HEK293 (cell line): Measurements from ENCODE around the gene LSM7.

Experiments
- OVOL3 ChIP-seq: fragments of 450-650 bp; formaldehyde crosslinking; IDR thresholded peaks from 2 replicates; pipeline ENCODE4 v1.5.1; 2016; ENCODE audit warnings: missing biosample characterization, missing genetic modification characterization
- PRDM1 ChIP-seq: fragments of 450-650 bp; formaldehyde crosslinking; IDR thresholded peaks from 2 replicates; pipeline ENCODE4; 2016; ENCODE audit warnings: missing biosample characterization, missing genetic modification characterization
- ZNF175 ChIP-seq: fragments of 450-650 bp; formaldehyde crosslinking; IDR thresholded peaks from 2 replicates; pipeline ENCODE4 v1.5.1; 2016; ENCODE audit warnings: missing biosample characterization, missing genetic modification characterization
- ZNF529 ChIP-seq: fragments of 450-650 bp; formaldehyde crosslinking; IDR thresholded peaks from 2 replicates; pipeline ENCODE4 v1.5.1; 2017; ENCODE audit warnings: missing genetic modification characterization, missing biosample characterization; ENCODE audit not compliant: insufficient replicate concordance
- TF ChIP-seq, protein P1 (sequence below): fragments of 450-650 bp; formaldehyde crosslinking; IDR thresholded peaks from 2 replicates; pipeline ENCODE4 v1.5.1; 2016; ENCODE audit warnings: missing biosample characterization, missing genetic modification characterization
- TF ChIP-seq, protein P2 (sequence below): fragments of 450-650 bp; formaldehyde crosslinking; IDR thresholded peaks from 2 replicates; pipeline ENCODE4 v1.5.1; 2016; ENCODE audit warnings: missing biosample characterization, missing genetic modification characterization

DNA sequence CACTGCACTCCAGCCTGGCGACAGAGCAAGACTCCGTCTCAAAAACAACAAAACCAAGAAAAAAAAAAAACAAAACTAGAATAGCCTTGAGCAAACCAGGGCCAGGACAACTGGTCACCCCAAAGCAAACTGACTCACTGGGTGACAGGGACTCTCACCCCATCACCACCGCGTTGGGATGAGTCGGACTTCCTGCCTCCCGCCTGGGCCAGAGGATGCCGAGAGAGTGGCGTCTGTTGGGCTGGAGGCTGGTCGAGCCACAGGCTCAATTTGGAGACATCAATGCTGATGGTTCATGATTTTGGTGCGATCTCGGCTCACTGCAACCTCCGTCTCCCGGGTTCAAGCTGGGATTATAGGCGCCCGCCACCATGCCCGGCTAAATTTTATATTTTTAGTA, 43.3 kb upstream of the LSM7 start:
- TF ChIP-seq PRDM1 (tag by site-specific recombination) (no peak), ZNF175 (tag by site-specific recombination) (no peak), OVOL3 (tag by site-specific recombination) (no peak), ZNF529 (tag by site-specific recombination) (no peak)
- TF ChIP-seq, protein P1, sequence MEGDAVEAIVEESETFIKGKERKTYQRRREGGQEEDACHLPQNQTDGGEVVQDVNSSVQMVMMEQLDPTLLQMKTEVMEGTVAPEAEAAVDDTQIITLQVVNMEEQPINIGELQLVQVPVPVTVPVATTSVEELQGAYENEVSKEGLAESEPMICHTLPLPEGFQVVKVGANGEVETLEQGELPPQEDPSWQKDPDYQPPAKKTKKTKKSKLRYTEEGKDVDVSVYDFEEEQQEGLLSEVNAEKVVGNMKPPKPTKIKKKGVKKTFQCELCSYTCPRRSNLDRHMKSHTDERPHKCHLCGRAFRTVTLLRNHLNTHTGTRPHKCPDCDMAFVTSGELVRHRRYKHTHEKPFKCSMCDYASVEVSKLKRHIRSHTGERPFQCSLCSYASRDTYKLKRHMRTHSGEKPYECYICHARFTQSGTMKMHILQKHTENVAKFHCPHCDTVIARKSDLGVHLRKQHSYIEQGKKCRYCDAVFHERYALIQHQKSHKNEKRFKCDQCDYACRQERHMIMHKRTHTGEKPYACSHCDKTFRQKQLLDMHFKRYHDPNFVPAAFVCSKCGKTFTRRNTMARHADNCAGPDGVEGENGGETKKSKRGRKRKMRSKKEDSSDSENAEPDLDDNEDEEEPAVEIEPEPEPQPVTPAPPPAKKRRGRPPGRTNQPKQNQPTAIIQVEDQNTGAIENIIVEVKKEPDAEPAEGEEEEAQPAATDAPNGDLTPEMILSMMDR (tag by site-specific recombination) = no peak
- TF ChIP-seq, protein P2, sequence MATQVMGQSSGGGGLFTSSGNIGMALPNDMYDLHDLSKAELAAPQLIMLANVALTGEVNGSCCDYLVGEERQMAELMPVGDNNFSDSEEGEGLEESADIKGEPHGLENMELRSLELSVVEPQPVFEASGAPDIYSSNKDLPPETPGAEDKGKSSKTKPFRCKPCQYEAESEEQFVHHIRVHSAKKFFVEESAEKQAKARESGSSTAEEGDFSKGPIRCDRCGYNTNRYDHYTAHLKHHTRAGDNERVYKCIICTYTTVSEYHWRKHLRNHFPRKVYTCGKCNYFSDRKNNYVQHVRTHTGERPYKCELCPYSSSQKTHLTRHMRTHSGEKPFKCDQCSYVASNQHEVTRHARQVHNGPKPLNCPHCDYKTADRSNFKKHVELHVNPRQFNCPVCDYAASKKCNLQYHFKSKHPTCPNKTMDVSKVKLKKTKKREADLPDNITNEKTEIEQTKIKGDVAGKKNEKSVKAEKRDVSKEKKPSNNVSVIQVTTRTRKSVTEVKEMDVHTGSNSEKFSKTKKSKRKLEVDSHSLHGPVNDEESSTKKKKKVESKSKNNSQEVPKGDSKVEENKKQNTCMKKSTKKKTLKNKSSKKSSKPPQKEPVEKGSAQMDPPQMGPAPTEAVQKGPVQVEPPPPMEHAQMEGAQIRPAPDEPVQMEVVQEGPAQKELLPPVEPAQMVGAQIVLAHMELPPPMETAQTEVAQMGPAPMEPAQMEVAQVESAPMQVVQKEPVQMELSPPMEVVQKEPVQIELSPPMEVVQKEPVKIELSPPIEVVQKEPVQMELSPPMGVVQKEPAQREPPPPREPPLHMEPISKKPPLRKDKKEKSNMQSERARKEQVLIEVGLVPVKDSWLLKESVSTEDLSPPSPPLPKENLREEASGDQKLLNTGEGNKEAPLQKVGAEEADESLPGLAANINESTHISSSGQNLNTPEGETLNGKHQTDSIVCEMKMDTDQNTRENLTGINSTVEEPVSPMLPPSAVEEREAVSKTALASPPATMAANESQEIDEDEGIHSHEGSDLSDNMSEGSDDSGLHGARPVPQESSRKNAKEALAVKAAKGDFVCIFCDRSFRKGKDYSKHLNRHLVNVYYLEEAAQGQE = no peak
